Fibroblast of the aortic adventitia (primary cell): ENCODE results near the gene SBNO2. TPM values are rescaled to one million over a fixed set of nuclear protein-coding genes. Genes with fewer than 3 reads are reported as not detected.

Experiments
- DNase-seq: peaks from one replicate; pipeline ENCODE4 v3.0.0-alpha.2; 2010; ENCODE audit warnings: low read depth
- H3K4me3 ChIP-seq: 2 replicates; pipeline ENCODE4 v1.5.1; 2011; ENCODE audit warnings: low read depth, mild to moderate bottlenecking, control low read depth, low read length, moderate library complexity
- total RNA-seq: library from RNA; depleted of rRNA; stranded (reverse); fragments of >200 nt; gene quantifications from 2 replicates; pipeline ENCODE4 v1.2.3, GENCODE V29; 2012; ENCODE audit warnings: low replicate concordance
- TF ChIP-seq, protein P1 (sequence below): IDR thresholded peaks from 2 replicates; pipeline ENCODE4 v1.5.1; 2011; ENCODE audit warnings: mild to moderate bottlenecking, low read length, control low read depth, inconsistent platforms; ENCODE audit not compliant: insufficient read depth

The SBNO2 gene
- total RNA-seq, 1 donor: 41.2 TPM

DNA sequence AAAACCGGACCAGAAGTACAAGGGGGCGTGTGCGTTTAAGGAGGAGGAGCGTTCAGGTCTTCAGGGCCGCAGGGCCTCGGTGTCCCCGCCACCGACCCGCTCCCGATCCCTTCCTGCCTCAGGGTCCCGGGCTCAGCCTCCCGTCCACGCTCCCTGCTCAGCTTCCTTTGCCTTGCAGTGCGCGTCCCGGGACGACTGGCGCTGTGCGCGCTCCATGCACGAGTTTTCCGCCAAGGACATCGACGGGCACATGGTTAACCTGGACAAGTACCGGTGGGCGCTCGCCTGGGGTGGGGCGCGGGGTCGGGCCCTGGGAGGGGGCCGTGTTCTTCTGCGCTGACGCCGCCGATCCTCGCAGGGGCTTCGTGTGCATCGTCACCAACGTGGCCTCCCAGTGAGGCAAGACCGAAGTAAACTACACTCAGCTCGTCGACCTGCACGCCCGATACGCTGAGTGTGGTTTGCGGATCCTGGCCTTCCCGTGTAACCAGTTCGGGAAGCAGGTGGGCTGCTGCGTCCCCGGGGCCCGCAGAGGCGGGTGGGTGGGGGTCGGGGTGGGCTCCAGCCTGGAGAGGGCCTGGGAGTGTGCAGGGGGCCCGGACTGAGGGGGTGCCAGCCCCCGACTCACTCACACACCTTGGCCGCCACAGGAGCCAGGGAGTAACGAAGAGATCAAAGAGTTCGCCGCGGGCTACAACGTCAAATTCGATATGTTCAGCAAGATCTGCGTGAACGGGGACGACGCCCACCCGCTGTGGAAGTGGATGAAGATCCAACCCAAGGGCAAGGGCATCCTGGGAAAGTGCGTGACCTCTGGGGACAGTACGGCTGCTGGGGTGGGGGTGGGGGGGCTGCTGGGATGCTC lies 68.8 kb downstream of the SBNO2 start:
- peak; percentile 49 for DNase-seq
- TF ChIP-seq, protein P1, sequence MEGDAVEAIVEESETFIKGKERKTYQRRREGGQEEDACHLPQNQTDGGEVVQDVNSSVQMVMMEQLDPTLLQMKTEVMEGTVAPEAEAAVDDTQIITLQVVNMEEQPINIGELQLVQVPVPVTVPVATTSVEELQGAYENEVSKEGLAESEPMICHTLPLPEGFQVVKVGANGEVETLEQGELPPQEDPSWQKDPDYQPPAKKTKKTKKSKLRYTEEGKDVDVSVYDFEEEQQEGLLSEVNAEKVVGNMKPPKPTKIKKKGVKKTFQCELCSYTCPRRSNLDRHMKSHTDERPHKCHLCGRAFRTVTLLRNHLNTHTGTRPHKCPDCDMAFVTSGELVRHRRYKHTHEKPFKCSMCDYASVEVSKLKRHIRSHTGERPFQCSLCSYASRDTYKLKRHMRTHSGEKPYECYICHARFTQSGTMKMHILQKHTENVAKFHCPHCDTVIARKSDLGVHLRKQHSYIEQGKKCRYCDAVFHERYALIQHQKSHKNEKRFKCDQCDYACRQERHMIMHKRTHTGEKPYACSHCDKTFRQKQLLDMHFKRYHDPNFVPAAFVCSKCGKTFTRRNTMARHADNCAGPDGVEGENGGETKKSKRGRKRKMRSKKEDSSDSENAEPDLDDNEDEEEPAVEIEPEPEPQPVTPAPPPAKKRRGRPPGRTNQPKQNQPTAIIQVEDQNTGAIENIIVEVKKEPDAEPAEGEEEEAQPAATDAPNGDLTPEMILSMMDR: no peak
- peak overlapping the region; percentile 80 for H3K4me3 ChIP-seq

DNA sequence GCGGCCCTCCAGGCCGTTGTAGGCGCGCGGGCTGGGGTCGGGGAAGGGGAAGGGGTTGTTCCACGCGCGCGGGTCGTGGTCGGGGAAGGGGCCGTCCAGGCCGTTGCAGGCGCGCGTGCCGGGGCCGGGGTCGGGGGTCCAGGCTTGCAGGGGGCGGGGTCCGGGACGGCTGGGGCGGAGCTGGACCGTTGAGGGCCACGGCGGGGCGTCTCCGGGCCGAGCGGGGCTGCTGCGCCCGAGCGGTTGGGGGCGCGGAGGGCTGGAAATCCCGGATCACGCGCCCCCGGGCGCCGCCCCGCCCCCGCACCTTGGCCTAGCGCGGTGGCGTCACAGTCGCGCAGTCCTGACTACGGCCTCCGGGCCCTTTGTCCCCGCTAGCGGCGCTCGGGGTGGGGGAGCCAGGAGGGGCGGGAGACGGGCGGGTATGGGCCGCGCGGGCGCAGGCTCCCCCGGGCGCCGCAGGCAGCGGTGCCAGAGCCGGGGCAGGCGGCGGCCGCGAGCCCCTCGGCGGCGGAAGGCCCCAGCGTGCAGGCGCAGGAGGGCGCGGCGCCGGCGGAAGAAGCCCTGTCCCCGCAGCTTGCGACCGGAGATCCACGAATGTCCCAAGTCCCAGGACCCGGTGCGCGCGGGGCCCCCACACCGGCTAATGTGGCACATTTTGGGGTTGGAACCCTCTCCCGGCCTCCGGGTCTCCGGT lies 69.6 kb downstream of the SBNO2 start:
- peak overlapping the region; percentile 80 for H3K4me3 ChIP-seq
- DNase-seq: peak; percentile 72
- TF ChIP-seq, protein P1: peak; percentile 10

DNA sequence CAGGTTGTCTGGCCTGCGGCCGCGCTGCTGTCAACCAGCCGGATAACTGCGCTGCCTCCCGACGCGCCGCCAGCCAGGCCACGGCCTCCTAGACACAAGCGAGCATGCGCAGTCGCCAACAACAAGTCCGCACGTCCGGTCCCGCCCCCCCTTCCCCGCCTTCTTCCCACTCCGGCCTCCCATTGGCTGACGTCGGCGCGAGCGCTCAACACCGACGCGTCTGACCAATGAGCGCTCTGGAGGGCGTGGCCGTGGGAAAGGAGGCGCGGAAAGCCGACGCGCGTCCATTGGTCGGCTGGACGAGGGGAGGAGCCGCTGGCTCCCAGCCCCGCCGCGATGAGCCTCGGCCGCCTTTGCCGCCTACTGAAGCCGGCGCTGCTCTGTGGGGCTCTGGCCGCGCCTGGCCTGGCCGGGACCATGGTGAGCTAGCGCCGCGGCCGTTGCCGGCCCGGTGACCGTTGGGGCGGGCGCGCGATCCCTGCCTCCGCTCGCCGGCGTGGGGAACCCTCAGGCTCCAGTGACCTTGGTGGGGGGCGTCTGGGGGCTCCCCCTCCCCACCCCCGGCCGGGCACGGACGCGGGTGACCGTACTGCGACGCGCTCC lies 70.3 kb downstream of the SBNO2 start, which contains the start of gene GPX4:
Gene GPX4 (plus strand): TSS at position 287 of the 603 bp plus-strand sequence. CDS start 50 bp downstream, at position 337.
- TF ChIP-seq, protein P1: no peak
- peak; percentile 99 for DNase-seq
- H3K4me3 ChIP-seq: peak within 1 kb of the TSS; percentile 80

DNA sequence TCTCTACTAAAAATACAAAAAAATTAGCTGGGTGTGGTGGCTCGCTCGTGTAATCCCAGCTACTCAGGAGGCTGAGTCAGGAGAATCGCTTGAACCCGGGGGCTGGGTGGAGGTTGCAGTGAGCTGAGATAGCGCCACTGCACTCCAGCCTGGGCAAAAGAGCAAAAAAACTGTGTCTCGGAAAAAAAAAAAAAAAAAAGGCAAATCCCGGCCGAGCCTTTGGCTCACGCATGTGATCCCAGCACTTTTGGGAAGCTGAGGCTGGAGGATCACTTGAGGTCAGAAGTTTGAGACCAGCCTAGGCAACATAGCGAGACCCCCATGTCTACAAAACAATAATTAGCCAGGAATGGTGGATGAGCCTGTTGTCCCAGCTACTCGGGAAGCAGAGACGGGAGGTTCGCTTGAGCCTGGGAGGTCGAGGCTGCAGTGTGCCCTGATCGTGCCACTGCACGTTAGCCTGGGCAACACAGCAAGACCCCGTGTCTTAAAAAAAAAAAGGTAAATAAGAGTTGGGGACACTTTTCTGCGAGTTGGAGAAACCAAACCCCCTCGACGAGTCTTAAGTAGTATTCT lies 70.8 kb downstream of the SBNO2 start:
- peak; percentile 71 for DNase-seq
- TF ChIP-seq, protein P1: no peak
- peak overlapping the region; percentile 49 for H3K4me3 ChIP-seq

DNA sequence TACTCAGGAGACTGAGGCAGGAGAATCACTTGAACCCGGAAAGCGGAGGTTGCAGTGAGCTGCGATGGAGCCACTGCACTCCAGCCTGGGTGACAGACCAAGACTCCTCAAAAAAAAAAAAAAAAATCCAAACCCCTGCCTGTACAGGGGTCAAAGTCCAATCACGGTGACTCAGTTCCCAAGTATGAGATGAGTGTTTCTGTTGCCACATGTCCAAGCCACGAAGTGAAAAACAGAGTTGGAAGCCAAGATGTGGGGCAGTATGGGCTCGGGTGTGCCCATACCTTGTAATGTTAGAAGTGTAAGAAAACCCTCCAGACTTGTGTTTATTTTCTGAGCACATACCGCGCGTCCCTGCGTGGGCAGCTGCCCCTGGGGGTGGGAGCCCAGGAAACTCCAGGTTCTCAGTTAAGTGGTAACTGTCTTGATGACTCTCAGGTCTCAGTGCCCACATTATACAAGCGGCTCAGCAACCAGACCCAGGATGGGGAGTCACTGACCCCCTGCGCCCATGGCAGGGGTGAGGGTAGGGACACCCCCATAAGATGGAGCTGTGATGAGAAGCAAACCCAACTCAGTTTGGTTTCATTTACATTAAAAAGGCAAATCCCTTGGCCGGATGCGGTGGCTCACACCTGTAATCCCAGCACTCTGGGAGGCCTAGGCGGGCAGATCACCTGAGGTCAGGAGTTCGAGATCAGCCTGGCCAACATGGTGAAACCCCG lies 71.5 kb downstream of the SBNO2 start:
- peak; percentile 100 for DNase-seq
- H3K4me3 ChIP-seq: peak overlapping the region; percentile 18
- TF ChIP-seq, protein P1: no peak

DNA sequence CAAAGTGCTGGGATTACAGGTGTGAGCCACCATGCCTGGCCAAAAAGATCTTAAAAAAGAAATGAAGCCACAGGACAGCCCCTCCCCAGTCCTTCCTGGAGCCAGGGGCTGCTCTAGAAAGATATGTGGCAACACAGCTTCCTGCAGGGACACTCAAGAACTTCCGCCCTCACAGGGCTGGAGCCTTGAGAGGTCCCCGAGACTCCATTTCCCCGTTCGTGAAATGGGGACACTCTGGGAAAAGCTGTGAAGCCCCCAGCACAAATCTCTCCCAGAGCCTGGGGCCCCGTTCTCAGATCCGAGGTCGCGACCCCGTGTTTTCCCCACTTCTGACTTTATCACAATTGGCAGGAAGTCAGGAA lies 72.8 kb downstream of the SBNO2 start:
- TF ChIP-seq, protein P1: no peak
- DNase-seq: no peak
- H3K4me3 ChIP-seq: no peak overlapping the region
